ELF-1 (cell line): ENCODE measurements around the gene ZC3H18.

ENCODE experiments used
- DNase-seq: peaks from one replicate; pipeline ENCODE4 v3.0.0-alpha.2; 2016; ENCODE audit warnings: low read depth, low spot score

ZC3H18 gene

DNA sequence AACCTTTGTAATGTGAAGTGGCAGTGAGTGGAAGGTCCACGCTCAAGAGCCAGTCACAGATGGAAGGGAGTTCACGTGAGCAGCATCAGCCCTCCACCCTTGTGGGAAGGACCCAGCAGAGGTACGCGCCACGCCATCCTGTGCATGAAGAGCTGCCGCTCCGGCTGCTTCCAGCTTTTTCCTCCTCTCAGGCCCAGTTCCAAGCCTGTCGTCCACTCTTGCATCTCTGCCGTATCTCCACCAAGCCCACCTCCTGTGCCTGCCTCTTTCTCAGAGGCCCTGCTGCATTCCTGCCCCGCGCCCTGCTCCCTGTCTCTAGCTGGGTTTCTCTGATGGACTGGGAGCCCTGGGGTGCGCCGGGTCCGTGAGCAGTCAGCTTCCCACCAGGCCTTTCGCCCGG lies 10.2 kb downstream of the ZC3H18 start:
- no peak for DNase-seq

DNA sequence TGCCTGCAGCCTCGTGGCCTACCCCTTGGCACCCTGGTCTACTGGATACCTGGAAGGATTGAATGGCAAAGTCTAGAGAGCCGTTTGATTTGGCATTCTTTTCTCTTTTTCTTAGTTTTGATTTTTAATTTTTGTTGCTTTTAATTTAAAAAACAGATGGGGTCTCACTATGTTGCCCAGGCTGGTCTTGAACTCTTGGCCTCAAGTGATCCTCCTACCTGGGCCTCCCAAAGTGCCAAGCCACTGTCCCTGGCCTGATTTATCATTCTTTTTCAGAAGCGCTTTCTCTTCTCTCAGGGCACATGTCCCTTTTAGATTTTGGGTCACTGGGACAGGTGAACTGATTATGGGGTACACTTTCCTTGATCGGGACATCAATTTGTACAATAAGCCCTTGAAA lies 10.8 kb downstream of the ZC3H18 start:
- DNase-seq, result no peak

DNA sequence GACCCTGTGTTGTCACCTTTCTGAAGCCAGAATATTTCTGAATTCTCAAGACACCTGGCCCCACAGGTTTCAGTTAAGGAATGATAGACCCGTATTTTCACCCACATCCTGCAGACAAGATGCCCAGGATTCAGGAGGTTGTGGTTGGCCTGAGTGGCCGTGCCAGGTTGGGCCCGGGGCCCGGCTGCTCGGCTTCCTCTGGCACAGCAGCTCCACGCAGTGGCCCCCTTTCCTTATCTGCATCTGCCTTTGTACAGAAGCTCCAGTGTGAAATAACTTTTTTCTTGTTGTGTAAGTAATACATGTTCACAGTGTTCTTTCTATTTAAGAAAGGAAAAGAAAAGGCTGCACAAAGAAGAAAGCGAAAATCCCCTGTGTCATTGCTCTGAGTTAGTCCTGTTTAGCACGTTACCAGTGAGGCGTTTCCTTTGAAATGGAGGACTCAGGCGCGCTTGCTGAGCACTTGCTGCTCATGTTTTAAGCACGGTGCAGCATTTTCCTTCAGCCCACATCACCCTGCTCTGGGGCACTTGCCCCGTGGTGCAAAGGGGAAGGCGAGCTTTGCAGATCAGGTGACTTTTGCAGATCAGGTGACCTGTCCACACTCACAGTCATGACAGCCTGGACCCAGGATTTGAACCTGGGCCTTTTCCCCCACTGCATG lies 12.8 kb downstream of the ZC3H18 start:
- DNase-seq, result no peak

DNA sequence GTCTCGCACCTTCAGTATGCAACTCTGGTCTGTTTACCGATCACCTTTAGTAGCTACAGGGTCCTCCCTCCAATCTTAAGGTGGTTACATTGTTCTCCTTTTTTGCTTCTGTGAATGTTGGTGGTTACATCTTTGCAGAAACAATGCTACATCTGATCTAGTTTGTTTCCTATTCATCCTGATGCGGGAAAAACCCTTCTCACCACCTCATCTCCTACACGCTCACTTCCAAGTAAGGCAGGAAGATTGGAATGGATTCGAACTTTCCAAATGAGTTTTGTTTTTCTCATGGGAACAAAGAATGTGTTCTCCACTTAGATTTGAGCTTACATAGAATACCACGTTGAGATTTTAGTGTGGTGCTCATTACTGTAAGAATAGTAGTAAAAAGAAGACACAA lies 14.5 kb downstream of the ZC3H18 start:
- DNase-seq, result no peak

DNA sequence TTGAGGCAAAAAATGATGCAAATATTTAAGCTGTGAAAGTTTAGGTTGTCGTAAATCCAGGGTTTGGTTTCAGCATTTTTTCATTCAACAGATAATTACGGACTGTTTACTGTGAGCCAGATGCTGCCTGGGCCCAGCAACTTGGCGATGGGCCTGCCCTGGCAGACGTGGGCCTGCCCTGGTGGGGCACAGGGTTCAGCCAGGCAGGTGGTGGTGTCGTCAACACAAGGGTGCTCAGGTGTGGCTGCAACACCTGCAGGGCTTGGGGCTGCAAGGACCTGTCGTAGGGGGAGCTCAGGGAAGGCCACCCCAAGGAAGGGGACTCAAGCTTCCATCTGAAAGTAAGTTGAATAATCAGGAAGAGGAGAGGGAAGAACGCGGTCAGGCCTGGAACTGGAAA lies 15.1 kb downstream of the ZC3H18 start:
- DNase-seq, result no peak

DNA sequence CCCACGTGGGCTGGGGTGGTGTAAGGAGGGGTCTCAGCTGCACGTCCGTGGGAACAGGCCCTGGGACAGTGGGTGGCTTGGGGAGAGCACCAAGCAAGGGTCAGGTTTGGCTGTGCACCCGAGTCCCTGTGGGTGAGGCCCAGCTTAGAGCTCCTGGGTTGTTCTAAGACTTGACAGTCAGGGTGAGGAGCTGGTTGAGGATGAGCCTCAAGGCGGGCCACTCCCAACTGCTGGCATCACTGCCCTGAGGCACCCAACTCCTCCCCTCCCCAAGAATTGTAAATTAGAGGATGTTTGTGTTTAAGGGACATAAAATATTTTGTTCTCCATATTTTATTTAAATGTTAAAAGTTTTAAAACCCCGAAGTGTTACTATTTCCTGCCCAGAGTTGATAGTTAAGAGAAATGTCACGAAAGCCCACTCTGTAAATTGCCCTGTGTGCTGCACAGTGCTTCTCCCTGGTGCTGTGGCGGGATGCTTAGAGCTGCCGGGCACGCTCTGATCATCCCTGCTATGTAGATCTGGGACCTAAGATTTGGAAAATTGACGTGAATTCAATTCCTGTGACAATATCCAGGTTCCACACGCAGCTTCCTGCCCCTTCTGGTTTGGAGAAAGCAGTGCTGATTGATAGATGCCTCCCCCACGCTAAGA lies 15.9 kb downstream of the ZC3H18 start:
- DNase-seq, result no peak

DNA sequence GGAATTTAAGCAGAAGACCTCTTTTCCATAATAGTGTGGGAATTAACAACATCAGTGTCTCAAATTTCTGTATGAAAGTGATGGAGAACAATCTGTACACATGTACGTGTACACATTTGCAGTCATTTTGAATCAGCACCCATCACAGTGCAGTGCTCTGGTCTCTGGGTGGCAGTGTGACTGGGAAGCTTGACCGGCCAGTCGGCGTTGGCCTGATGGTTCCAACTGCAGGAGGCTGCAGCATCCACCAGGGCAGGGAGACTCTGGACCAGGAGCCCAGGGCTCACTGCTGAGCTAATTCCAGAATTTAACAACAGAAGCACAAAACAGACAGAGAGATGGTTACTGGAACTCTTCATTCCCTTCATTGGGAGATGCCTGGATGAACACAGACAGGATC lies 17.9 kb downstream of the ZC3H18 start:
- no peak for DNase-seq

DNA sequence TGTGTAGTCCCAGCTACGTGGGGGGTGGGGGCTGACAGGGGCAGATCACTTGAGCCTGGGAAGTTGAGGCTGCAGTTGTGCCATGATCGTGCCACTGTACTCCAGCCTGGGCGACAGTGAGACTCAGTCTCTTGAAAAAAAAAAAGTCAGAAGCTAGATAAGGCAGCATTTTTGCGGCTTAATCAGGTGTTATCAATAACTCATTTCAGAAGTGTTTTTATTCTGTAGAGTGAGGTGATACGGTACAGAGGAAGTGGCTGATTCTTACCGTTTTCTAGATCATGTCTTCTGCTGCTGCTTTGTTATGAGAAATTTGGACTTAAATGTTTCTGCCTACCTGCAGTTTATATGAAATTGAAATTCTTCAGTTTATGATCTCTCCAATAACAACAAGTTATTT lies 18.6 kb downstream of the ZC3H18 start:
- DNase-seq, result no peak

DNA sequence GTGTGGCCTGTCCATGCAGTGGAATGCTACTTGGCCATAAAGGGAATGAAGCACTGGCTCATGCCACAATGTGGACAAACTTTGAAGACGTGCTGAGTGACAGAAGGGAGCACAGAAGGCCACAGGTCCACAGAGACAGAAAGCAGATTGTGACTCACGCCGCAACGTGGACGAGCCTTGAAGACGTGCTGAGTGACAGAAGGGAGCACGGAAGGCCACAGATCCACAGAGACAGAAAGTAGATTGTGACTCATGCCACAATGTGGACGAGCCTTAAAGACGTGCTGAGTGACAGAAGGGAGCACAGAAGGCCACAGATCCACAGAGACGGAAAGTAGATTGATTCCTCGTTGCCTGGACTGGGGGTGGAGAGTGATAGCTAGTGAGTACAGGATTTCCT lies 19.2 kb downstream of the ZC3H18 start:
- DNase-seq, result no peak

DNA sequence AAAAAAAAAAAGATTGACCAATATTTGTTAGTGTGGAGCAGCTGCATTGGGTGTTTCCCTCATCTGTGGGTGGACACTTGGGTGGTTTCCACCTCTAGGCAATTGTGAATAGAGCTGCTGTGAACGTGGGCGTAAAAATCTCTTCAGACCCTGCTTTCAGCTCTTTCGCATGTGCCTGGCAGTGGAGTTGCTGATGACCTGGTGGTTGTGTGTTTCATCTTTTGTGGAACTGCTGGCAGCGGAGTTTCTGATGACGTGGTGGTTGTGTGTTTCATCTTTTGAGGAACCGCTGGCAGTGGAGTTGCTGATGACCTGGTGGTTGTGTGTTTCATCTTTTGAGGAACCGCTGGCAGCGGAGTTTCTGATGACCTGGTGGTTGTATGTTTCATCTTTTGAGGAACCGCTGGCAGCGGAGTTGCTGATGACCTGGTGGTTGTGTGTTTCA lies 21.4 kb downstream of the ZC3H18 start:
- no peak for DNase-seq

DNA sequence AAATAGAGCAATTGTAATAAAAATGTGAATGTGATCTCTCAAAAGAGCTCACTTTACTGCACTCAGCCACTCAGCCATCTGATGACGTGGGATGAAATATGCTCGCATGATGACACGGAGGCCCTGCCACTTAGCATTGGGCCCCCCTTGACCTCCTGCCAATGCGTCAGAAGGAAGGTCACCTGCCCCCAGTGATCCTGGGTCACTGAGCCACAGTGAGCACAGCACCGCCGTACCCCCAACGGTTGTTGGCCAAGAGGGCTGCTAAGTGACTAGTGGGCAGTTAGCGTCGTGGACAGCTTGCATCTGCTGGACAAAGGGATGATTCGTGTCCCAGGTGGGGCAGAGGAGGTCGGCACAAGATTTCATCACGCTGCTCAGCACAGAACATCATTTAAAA lies 22.9 kb downstream of the ZC3H18 start:
- DNase-seq, result no peak

DNA sequence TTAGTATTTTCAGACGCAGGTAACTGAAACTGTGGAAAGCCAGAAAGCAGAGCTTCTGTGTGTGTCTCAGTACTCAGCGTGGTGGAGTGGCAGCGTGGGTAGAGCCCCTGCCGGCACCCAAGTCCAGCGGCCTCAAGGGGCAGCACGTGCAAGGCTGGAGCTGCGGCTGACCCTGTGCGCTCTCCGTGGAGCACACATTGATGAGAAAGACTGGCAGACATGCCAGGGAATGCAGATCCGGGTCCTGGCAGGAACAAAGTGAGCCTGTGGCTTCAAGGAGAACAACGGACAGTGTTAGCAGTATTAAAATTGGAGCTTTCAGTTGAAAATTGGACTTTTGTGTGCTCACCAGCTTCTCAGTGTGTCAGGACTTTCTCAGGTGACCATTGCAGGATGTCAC lies 23.3 kb downstream of the ZC3H18 start:
- DNase-seq, result no peak

DNA sequence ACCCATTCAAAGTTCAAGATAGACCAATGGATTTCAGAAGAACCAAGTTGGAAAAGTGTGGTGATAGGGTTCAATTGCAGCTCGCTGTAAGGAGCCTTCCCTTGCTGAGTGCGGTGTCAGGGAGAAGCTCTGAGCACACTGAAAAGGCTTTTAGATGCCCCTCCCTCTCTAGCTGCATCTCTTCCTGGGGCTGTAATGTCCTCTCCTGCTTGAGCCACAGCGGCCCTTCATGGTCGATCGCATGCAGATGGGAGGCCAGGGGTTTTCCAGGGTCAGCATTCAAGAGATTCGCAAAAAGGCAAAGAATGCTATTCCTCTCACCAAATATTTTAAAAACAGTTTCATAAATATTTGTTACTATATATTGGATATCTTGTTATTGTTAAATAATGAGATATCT lies 23.7 kb downstream of the ZC3H18 start:
- DNase-seq, result no peak

DNA sequence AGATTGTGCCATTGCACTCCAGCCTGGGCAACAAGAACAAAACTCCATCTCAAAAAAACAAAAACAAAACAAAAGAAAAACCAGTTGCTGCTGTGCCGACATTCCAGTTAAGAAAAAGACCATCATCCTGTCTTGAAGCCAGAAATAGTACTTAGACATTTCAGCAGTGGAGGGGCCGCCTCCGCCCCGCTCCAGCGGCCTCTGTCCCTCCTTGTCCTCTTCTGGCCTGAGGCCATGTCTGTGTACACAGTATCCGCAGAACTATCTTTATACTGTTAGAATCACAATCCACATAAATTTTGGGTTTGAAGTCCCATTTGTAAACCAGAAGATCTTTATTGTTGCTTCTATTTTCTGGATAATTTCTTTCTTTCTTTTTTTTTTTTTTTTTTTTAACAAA lies 24.9 kb downstream of the ZC3H18 start:
- no peak for DNase-seq

DNA sequence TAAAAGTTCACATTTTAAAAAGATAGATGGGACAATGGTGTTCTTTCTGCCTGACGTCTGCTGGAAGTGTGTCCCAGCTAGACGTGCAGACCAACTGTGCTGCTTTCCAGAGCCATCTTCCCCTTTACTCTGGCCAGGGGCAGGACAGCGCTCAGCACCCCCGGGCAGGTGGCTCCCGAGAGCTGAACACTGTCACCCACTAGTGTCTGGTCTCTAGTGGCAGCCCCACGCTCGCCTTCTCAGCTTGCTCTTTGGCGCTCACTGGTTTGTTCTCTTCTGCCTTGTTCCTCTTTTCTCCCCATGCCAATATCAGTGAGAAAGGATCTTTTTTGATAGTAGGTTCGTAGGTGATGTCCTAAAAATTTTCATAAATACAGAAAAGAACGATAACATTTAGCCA lies 25.7 kb downstream of the ZC3H18 start:
- DNase-seq, result no peak

DNA sequence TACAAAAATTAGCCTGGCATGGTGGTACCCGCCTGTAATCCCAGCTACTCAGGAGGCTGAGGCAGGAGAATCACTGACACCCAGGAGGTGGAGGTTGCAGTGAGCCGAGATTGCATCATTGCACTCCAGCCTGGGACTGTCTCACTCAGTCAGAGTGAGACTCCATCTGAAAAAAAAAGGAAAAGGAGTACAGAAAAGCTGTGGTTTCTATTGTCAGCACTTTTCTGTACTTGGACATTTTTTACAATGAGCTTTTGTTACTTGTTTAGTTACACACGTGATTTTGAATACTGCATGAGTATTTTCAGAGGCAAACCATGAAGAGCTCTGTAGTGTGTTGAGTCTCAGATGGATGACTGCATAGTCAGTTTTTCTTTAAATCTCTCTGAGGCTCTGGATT lies 26.3 kb downstream of the ZC3H18 start:
- no peak for DNase-seq

DNA sequence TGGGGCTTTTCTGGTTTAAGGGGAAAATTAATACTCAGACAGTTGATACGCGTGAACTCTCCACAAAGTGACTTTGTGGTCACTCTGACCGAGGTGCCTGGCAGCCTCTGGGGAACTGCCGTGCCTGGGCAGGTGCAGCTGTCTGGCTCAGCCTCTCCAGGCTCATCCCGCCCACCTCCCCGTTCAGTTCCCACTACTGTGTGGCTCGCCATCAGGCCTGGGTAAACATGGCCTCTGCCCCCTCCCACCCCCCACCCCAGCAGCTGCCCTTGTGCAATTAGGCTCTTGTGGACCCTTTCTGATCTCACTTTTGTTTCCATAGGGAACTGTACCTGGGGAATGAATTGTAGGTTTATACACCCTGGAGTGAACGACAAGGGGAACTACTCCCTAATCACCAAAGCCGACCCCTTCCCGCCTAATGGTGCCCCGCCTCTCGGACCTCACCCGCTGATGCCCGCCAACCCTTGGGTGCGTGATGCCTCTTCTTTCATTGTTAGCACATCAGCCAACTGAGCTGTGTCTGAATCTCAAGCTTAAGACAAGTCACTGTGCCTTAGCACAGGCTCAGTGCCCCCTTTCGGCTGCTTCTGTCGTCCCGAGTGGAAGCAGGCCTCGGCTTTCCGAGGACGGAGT lies 27.8 kb downstream of the ZC3H18 start:
- DNase-seq, result no peak

DNA sequence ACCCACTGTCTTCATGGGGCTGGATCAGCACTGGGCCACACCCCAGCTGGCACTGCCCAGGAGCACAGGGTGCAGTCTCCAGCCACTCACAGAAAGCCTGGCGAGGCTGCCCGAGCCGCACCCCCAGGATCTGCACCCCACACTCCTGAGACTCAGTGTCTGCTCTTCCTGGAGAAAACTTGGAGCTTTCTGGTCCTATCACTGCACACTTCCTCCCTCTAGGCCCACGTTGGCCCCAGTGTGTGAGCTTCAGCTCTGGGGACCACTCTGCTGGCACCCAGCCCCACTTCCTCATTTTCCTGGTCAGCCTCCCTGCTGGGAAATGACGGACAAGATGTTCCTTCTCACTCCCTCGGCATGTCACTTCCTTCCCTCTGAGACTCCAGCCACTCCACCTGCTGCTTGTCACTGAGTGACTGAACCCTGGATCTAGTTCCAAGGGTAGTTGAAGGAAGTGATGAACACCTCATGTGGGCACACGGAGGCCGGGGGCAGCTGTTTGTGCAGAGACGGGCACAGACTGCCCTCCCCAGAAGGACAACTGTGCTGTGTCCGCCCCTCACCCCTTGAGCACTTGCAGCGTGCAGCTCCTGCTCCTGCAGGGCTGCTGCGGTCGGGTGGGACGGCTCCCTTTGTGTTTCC lies 29.0 kb downstream of the ZC3H18 start:
- no peak for DNase-seq

DNA sequence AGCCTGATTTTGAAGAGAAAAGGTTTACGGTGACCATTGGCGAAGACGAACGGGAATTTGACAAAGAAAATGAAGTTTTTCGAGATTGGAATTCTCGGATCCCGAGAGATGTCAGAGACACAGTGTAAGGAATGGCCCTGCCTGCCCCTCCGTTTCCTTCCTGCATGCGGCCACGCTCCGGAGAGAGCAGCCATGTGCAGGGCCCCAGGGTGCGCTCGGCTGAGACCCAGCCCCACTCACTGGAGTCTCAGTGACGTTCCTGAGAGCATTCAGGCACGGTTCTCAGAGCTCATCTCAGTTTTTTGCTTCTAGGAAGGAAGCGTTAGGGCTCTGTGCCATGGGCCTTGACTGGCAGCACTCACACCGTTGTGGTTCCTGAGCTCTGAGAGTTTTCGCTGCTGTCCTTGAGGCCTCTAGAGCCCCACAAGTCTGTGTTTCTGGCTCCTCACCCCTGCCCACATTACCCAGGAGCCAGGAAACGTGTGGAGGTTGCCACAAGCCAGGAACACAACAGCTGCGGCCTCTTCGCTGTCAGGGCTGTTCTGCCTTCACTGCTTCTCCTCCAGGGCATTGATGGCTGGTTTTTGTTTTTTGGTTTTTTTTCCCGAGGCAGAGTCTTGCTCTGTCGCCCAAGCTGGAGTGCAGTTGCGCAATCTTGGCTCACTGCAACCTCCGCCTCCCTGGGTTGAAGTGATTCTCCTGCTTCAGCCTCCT lies 29.8 kb downstream of the ZC3H18 start:
- no peak for DNase-seq

DNA sequence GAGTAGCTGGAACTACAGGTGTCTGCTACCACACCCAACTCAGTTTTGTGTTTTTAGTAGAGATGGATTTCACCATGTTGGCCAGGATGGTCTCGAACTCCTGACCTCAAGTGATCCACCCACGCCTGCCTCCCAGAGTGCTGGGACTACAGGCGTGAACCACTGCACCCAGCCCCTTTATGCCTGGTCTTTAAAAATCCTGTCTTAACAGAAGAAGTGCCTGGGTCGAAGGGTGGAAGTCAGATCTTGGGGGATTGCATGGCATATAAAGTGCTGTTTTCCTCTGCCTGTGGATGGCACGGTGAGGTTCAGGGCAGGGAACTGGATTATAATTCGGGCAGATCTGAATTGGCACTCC lies 30.3 kb downstream of the ZC3H18 start:
- no peak for DNase-seq

DNA sequence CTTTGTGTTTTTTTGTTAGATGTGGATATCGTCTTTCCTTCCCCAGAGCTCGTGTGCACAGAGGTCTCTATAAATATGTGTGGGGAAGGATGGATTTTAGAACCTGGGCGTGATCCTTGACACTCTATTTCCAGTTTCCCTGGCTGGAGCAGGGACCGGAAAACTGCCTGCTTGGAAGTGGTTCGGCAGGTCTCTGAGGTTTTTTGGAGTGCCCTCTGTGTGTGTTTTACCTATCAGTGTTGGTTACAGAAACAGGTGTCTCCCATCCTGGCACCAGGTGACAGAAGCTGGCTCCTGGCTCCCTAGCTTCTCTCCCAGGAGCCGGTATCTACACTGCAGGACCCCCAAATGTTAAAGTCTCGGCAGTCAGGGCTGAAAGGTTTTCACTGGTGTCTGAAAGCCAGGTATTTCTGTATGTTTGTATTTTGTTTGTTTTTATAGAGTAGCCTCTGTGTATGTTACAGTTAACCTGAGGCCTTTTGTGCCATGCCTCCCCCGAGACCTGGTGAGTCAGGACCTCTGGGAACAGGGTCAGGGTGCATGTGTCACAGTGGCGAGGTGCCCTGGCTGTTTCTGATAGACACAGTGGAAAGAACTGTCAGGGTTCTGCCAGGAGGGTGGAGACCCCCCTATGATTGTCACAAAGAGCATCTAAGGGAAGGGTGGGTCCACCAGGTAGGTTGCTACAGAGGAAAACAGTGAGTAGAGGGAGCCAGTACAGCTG lies 31.3 kb downstream of the ZC3H18 start:
- DNase-seq, result no peak

DNA sequence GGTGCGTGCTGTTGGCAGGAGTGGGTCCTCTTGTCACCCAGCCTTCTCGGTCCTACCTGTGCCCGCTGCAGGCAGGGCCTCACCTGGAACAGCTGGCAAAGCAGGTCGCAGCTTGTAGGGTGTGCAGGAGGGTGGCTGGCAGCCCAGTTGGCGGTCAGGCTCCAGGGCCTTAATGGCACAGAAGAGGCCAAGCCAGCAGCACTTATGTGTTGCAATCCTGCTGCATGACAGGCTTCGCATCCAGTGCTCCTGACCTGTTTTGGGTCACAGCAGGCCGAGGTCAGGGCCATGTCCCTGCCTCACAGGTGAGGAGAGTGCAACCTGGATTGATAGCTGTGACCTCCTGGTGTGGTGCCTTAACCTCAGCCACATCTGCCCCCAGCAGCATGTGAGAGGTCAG lies 31.9 kb downstream of the ZC3H18 start:
- DNase-seq, result no peak
